Body of pancreas (tissue), 4 donors: Measurements from ENCODE around the gene SMIM44.

Source experiments
- CTCF ChIP-seq, 7 experiments: fragments of 450-650 bp in 4 of 7; fragments of 200-600 bp in 3 of 7; sonication (generic) in 3 of 7; IDR thresholded peaks; one replicate each; pipeline ENCODE4 v1.5.1; 2016 to 2019; ENCODE audit warnings: antibody characterized with exemption in 7 of 7
- POLR2A ChIP-seq, 3 donors: fragments of 450-650 bp; IDR thresholded peaks; one replicate each; pipeline ENCODE4 v1.6.1; 2016; ENCODE audit warnings: antibody characterized with exemption in 3 of 3, mild to moderate bottlenecking in 2 of 3

- TF ChIP-seq CTCF (IDR thresholded peaks at IDR 0.05) (no peak), POLR2A (IDR thresholded peaks at IDR 0.05) (peak in 2 of 3 donors; percentile 24 to 25)
These were observed 48.3 kb downstream of the SMIM44 start for GRCh38 chr19:3434630-3435553.
